Measurements from ENCODE around the gene PAK6.

PAK6 gene

GRCh38 chr15:40293006-40293405 is 54.1 kb downstream of the PAK6 start:
- in situ Hi-C loops (cut with HindIII; ENCODE audit: low sequenced_read_pairs), result no loop called here
- DNase-seq (ENCODE audit: low read depth), result no peak
- no peak overlapping the region for H3K4me3 ChIP-seq (ENCODE audit: low read depth, low read length)
- TF ChIP-seq CTCF (IDR thresholded peaks at IDR 0.05; ENCODE audit: low read depth, low read length, missing control alignments), result no peak

GRCh38 chr15:40293905-40294895 is 55.3 kb downstream of the PAK6 start:
- H3K4me3 ChIP-seq (ENCODE audit: low read depth, low read length), result no peak overlapping the region
- no peak for DNase-seq (ENCODE audit: low read depth)
- in situ Hi-C loops (cut with HindIII; ENCODE audit: low sequenced_read_pairs), result no loop called here
- no peak for TF ChIP-seq CTCF (IDR thresholded peaks at IDR 0.05; ENCODE audit: low read depth, low read length, missing control alignments)

- in situ Hi-C loops (cut with HindIII; ENCODE audit: low sequenced_read_pairs), result no loop called here
- no peak for TF ChIP-seq CTCF (IDR thresholded peaks at IDR 0.05; ENCODE audit: low read depth, low read length, missing control alignments)
- DNase-seq (ENCODE audit: low read depth), result no peak
- no peak overlapping the region for H3K4me3 ChIP-seq (ENCODE audit: low read depth, low read length)
These were observed 56.4 kb downstream of the PAK6 start for GRCh38 chr15:40295297-40295696.

- DNase-seq (ENCODE audit: low read depth), result no peak
- no peak overlapping the region for H3K4me3 ChIP-seq (ENCODE audit: low read depth, low read length)
- in situ Hi-C loops (cut with HindIII; ENCODE audit: low sequenced_read_pairs), result no loop called here
- TF ChIP-seq CTCF (IDR thresholded peaks at IDR 0.05; ENCODE audit: low read depth, low read length, missing control alignments), result no peak
These were observed 57.2 kb downstream of the PAK6 start for GRCh38 chr15:40295877-40296560.

- in situ Hi-C loops (cut with HindIII; ENCODE audit: low sequenced_read_pairs), result no loop called here
- TF ChIP-seq CTCF (IDR thresholded peaks at IDR 0.05; ENCODE audit: low read depth, low read length, missing control alignments), result no peak
- no peak overlapping the region for H3K4me3 ChIP-seq (ENCODE audit: low read depth, low read length)
- no peak for DNase-seq (ENCODE audit: low read depth)
These were observed 57.8 kb downstream of the PAK6 start for GRCh38 chr15:40296561-40297230.

- DNase-seq (ENCODE audit: low read depth), result no peak
- H3K4me3 ChIP-seq (ENCODE audit: low read depth, low read length), result no peak overlapping the region
- in situ Hi-C loops (cut with HindIII; ENCODE audit: low sequenced_read_pairs), result no loop called here
- TF ChIP-seq CTCF (IDR thresholded peaks at IDR 0.05; ENCODE audit: low read depth, low read length, missing control alignments), result no peak
These were observed 58.5 kb downstream of the PAK6 start for GRCh38 chr15:40297356-40297755.
